ENCODE results near the gene HMGXB3. TPM values are rescaled to one million over a fixed set of nuclear protein-coding genes. Genes with fewer than 3 reads are reported as not detected.
"Not testable (repeated sequence)": the region's sequence is repeated elsewhere in the genome, so short reads cannot be mapped to it uniquely, and the experiment has no call there.

The HMGXB3 gene
- total RNA-seq, 4 donors from 2014 or later = 31.6 to 63.8 (median 37.9) TPM

- no peak for ATAC-seq (ENCODE audit: low FRiP score)
- no peak for DNase-seq (ENCODE audit: low spot score)
- TF ChIP-seq CTCF (IDR thresholded peaks at IDR 0.05) = no peak
These were observed 44.2 kb downstream of the HMGXB3 start for GRCh38 chr5:150044712-150045111.

GRCh38 chr5:150045549-150045948 is 45.0 kb downstream of the HMGXB3 start:
- DNase-seq (ENCODE audit: low spot score) = no peak
- TF ChIP-seq CTCF (IDR thresholded peaks at IDR 0.05) = no peak
- ATAC-seq (ENCODE audit: low FRiP score) = no peak

GRCh38 chr5:150046031-150046430 is 45.5 kb downstream of the HMGXB3 start:
- ATAC-seq (ENCODE audit: low FRiP score) = no peak
- no peak for DNase-seq (ENCODE audit: low spot score)
- no peak for TF ChIP-seq CTCF (IDR thresholded peaks at IDR 0.05)

GRCh38 chr5:150050172-150050811 is 49.8 kb downstream of the HMGXB3 start:
- not testable (repeated sequence) for ATAC-seq (ENCODE audit: low FRiP score); DNase-seq (ENCODE audit: low spot score)

- ATAC-seq (ENCODE audit: low FRiP score) = no peak
- TF ChIP-seq CTCF (IDR thresholded peaks at IDR 0.05) = no peak
- no peak for DNase-seq (ENCODE audit: low spot score)
These were observed 51.2 kb downstream of the HMGXB3 start for GRCh38 chr5:150051657-150052195.

GRCh38 chr5:150052226-150052955 is 51.9 kb downstream of the HMGXB3 start:
- ATAC-seq (ENCODE audit: low FRiP score) (no peak), DNase-seq (ENCODE audit: low spot score) (no peak)
- no peak for TF ChIP-seq CTCF (IDR thresholded peaks at IDR 0.05)

GRCh38 chr5:150052956-150053712 is 52.6 kb downstream of the HMGXB3 start:
- no peak for TF ChIP-seq CTCF (IDR thresholded peaks at IDR 0.05)
- DNase-seq (ENCODE audit: low spot score) (no peak), ATAC-seq (ENCODE audit: low FRiP score) (no peak)

All from omental fat pad (tissue), 4 donors.